Spleen (tissue), 7 donors: Measurements from ENCODE around the gene DHX9.

Experiments used
- POLR2A ChIP-seq, 3 donors: fragments of 450-650 bp; IDR thresholded peaks; one replicate each; pipeline ENCODE4 v1.5.1; 2017; ENCODE audit warnings: antibody characterized with exemption in 3 of 3, mild to moderate bottlenecking in 1 of 3
- POLR2AphosphoS5 ChIP-seq, 3 donors: sonication (generic); formaldehyde crosslinking; IDR thresholded peaks; one replicate each; pipeline ENCODE4 v1.5.1; 2017; ENCODE audit warnings: antibody characterized with exemption in 3 of 3
- TF ChIP-seq, protein P1 (sequence below), 11 experiments: fragments of 200-600 bp in 7 of 11; fragments of 450-650 bp in 4 of 11; sonication (generic) in 4 of 11; IDR thresholded peaks in 8 of 11; conservative IDR thresholded peaks in 3 of 11; 1 replicate in 7 of 11; 2 replicates in 4 of 11; pipeline versions ENCODE4 v1.4.0 to v1.8.0; 2016 to 2021; ENCODE audit warnings: antibody characterized with exemption in 11 of 11, inconsistent platforms in 4 of 11, mild to moderate bottlenecking in 1 of 11
- donor health status: DM: no; HTN: no; CAD: no; lungs with moderate emphysema.
- donor health status: DM: no; HTN: no; CAD: no.
- donor health status: DM: no; HTN: no; CAD: no.

DNA sequence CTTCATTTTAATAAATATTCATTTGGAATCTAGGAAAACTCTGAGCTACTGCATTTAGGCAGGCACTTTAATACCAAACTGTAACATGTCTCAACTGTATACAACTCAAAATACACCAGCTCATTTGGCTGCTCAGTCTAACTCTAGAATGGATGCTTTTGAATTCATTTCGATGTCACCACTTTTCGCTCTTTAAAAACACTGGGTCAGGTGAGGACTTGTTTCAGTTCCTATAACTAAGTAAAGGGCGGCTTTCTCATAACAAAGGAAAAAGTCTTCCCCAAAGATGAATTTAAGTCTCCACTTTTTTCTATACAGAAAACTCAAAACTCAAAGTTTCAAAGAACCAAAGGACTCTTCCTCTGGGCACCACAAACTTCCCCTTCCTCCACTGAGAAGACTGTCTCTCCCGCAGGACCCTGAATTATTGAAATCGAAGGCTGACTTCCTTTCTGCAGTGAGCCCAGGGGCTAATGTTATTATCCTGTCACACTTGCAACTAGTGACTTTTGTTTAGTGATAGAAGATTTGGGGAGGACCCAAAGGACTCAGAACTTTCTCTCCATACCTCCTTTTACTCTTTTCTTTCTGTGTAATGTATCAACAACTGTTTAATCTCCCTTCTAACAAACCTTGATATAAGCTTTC is 9.7 kb upstream of the DHX9 start:
- TF ChIP-seq, protein P1, sequence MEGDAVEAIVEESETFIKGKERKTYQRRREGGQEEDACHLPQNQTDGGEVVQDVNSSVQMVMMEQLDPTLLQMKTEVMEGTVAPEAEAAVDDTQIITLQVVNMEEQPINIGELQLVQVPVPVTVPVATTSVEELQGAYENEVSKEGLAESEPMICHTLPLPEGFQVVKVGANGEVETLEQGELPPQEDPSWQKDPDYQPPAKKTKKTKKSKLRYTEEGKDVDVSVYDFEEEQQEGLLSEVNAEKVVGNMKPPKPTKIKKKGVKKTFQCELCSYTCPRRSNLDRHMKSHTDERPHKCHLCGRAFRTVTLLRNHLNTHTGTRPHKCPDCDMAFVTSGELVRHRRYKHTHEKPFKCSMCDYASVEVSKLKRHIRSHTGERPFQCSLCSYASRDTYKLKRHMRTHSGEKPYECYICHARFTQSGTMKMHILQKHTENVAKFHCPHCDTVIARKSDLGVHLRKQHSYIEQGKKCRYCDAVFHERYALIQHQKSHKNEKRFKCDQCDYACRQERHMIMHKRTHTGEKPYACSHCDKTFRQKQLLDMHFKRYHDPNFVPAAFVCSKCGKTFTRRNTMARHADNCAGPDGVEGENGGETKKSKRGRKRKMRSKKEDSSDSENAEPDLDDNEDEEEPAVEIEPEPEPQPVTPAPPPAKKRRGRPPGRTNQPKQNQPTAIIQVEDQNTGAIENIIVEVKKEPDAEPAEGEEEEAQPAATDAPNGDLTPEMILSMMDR (IDR thresholded peaks at IDR 0.05 in 8 of 11, conservative IDR thresholded peaks at IDR 0.05 in 3 of 11), result no peak
- TF ChIP-seq POLR2AphosphoS5 (IDR thresholded peaks at IDR 0.05) (no peak), POLR2A (IDR thresholded peaks at IDR 0.05) (no peak)
